MM.1S (cell line): ENCODE measurements around the gene TSGA10IP.

ENCODE experiments used
- CTCF ChIP-seq: fragments of 300-600 bp; sonication (generic); IDR thresholded peaks from 2 replicates; pipeline ENCODE4 v1.5.1; 2016; ENCODE audit warnings: antibody characterized with exemption, low read length, mixed read lengths
- EZH2 ChIP-seq: fragments of 300-600 bp; sonication (generic); optimal IDR thresholded peaks from 2 replicates; pipeline ENCODE3; 2017; ENCODE audit warnings: low read depth, mild to moderate bottlenecking, antibody characterized with exemption, low read length, mixed read lengths
- EZH2phosphoT487 ChIP-seq: fragments of 300-600 bp; sonication (generic); IDR thresholded peaks from 2 replicates; pipeline ENCODE4 v1.6.1; 2018; ENCODE audit warnings: antibody characterized with exemption, low read length

DNA sequence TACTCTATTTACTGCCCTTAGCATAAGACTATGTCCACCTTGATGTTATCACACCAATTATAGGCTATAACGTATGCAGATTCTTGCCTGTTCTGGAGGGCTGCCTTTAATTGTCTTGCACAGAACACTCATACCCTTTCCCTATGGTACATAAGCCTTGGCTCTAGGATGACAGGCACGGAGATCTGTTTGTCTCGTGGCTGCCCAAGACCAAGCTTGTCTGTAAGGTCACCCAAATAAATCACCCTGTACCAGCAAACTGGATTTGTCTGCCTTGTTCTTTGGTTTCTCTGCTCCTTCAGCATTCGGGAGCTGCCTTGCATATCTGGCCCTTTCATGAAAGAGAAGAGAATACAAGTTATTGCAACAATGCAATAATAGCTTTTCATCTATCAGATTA lies 7.5 kb upstream of the TSGA10IP start:
- TF ChIP-seq CTCF (no peak), EZH2 (no peak), EZH2phosphoT487 (no peak)
